HEK293 (cell line): ENCODE measurements around the gene ASXL1.

Source experiments
- CTCF ChIA-PET: fragments of 350-600 bp; formaldehyde crosslinking; extraction: SDS; loops from one replicate; lab custom pipeline; 2021; ENCODE audit warnings: antibody characterized with exemption; lab: Yijun Ruan, JAX
- POLR2A ChIA-PET: fragments of 300-600 bp; formaldehyde crosslinking; extraction: SDS; loops from one replicate; lab custom pipeline; 2020; ENCODE audit warnings: antibody characterized with exemption, inconsistent platforms; lab: Yijun Ruan, JAX
- H3K27ac ChIP-seq: fragments of 200-500 bp; sonication (Bioruptor generic); 2 replicates; pipeline ENCODE4 v1.5.1; 2014; ENCODE audit warnings: low read depth, low read length, control low read depth, inconsistent platforms; ENCODE audit errors: extremely low read depth
- H3K36me3 ChIP-seq, 2 experiments: fragments of 200-500 bp in 1 of 2; sonication (Bioruptor generic) in 1 of 2; 1 replicate in 1 of 2; 2 replicates in 1 of 2; pipeline ENCODE4 v1.5.1; 2014 to 2017; ENCODE audit warnings: inconsistent platforms in 2 of 2, low read length in 2 of 2; ENCODE audit not compliant: control insufficient read depth in 2 of 2, insufficient read depth in 1 of 2
- H3K4me1 ChIP-seq: fragments of 200-500 bp; sonication (Bioruptor generic); 2 replicates; pipeline ENCODE4 v1.5.1; 2014; ENCODE audit warnings: mild to moderate bottlenecking, low read length, inconsistent platforms; ENCODE audit not compliant: control insufficient read depth, insufficient read depth
- H3K4me3 ChIP-seq: 2 replicates; pipeline ENCODE4 v1.5.1; 2011; ENCODE audit warnings: low read depth, mild to moderate bottlenecking, control low read depth, low read length, moderate library complexity
- H3K9me3 ChIP-seq: fragments of 200-500 bp; sonication (Bioruptor generic); 2 replicates; pipeline ENCODE4 v1.5.1; 2014; ENCODE audit warnings: low read depth, low read length, inconsistent platforms; ENCODE audit not compliant: control insufficient read depth, insufficient read depth
- EGR2 ChIP-seq: fragments of 450-650 bp; formaldehyde crosslinking; IDR thresholded peaks from 2 replicates; pipeline ENCODE4 v1.5.1; 2016; ENCODE audit warnings: low read depth, missing biosample characterization, missing genetic modification characterization
- HIC1 ChIP-seq: fragments of 450-650 bp; formaldehyde crosslinking; IDR thresholded peaks from 2 replicates; pipeline ENCODE4 v1.5.1; 2016; ENCODE audit warnings: missing biosample characterization, missing genetic modification characterization
- HOXA7 ChIP-seq: sonication (generic); formaldehyde crosslinking; IDR thresholded peaks from 2 replicates; pipeline ENCODE4 v1.8.1; 2022; ENCODE audit warnings: missing genetic modification reagents, borderline replicate concordance
- HOXC10 ChIP-seq: sonication (generic); formaldehyde crosslinking; IDR thresholded peaks from 2 replicates; pipeline ENCODE4 v1.8.1; 2023; ENCODE audit warnings: mild to moderate bottlenecking, missing genetic modification reagents
- KLF1 ChIP-seq: fragments of 450-650 bp; formaldehyde crosslinking; IDR thresholded peaks from 2 replicates; pipeline ENCODE4 v1.5.1; 2016; ENCODE audit warnings: missing biosample characterization, missing genetic modification characterization
- MYNN ChIP-seq: fragments of 450-650 bp; formaldehyde crosslinking; IDR thresholded peaks from 2 replicates; pipeline ENCODE4 v1.5.1; 2016; ENCODE audit warnings: missing biosample characterization, missing genetic modification characterization, borderline replicate concordance
- SP2 ChIP-seq: fragments of 450-650 bp; formaldehyde crosslinking; IDR thresholded peaks from 2 replicates; pipeline ENCODE4 v1.5.1; 2016; ENCODE audit warnings: missing biosample characterization, missing genetic modification characterization
- ZBTB48 ChIP-seq: fragments of 450-650 bp; formaldehyde crosslinking; IDR thresholded peaks from 2 replicates; pipeline ENCODE4 v1.5.1; 2016; ENCODE audit warnings: missing biosample characterization, missing genetic modification characterization
- ZFHX2 ChIP-seq: fragments of 450-650 bp; formaldehyde crosslinking; conservative IDR thresholded peaks from 2 replicates; pipeline ENCODE4 v1.5.1; 2016; ENCODE audit warnings: missing biosample characterization, missing genetic modification characterization
- ZFP41 ChIP-seq: fragments of 450-650 bp; formaldehyde crosslinking; IDR thresholded peaks from 2 replicates; pipeline ENCODE4 v1.5.1; 2016; ENCODE audit warnings: missing biosample characterization, missing genetic modification characterization, borderline replicate concordance
- ZFP69B ChIP-seq: fragments of 450-650 bp; formaldehyde crosslinking; IDR thresholded peaks from 2 replicates; pipeline ENCODE4 v1.5.1; 2016; ENCODE audit warnings: missing biosample characterization, missing genetic modification characterization
- ZNF10 ChIP-seq: fragments of 450-650 bp; formaldehyde crosslinking; IDR thresholded peaks from 2 replicates; pipeline ENCODE4 v1.5.1; 2017; ENCODE audit warnings: missing biosample characterization, missing genetic modification characterization
- ZNF157 ChIP-seq: fragments of 450-650 bp; formaldehyde crosslinking; IDR thresholded peaks from 2 replicates; pipeline ENCODE4 v1.5.1; 2016; ENCODE audit warnings: missing biosample characterization, missing genetic modification characterization
- ZNF354C ChIP-seq: fragments of 450-650 bp; formaldehyde crosslinking; IDR thresholded peaks from 2 replicates; pipeline ENCODE4 v1.5.1; 2016; ENCODE audit warnings: missing biosample characterization, missing genetic modification characterization, low read depth, borderline replicate concordance
- ZNF362 ChIP-seq: fragments of 450-650 bp; formaldehyde crosslinking; IDR thresholded peaks from 2 replicates; pipeline ENCODE4 v1.5.1; 2016; ENCODE audit warnings: missing biosample characterization, missing genetic modification characterization
- ZNF394 ChIP-seq: fragments of 450-650 bp; formaldehyde crosslinking; IDR thresholded peaks from 2 replicates; pipeline ENCODE4 v1.5.1; 2016; ENCODE audit warnings: missing biosample characterization, missing genetic modification characterization, mild to moderate bottlenecking, moderate library complexity, borderline replicate concordance
- ZNF513 ChIP-seq: fragments of 450-650 bp; IDR thresholded peaks from 2 replicates; pipeline ENCODE4 v1.5.1; 2018; ENCODE audit warnings: missing biosample characterization, missing genetic modification characterization
- ZNF521 ChIP-seq: fragments of 450-650 bp; formaldehyde crosslinking; IDR thresholded peaks from 2 replicates; pipeline ENCODE4 v1.5.1; 2017; ENCODE audit warnings: missing biosample characterization, mild to moderate bottlenecking, missing genetic modification characterization
- ZNF670 ChIP-seq: fragments of 450-650 bp; formaldehyde crosslinking; IDR thresholded peaks from 2 replicates; pipeline ENCODE4 v1.5.1; 2016; ENCODE audit warnings: missing biosample characterization, missing genetic modification characterization, low read depth
- ZNF837 ChIP-seq: fragments of 450-650 bp; formaldehyde crosslinking; IDR thresholded peaks from 2 replicates; pipeline ENCODE4 v1.5.1; 2016; ENCODE audit warnings: missing biosample characterization, missing genetic modification characterization
- ZSCAN18 ChIP-seq: fragments of 450-650 bp; formaldehyde crosslinking; IDR thresholded peaks from 2 replicates; pipeline ENCODE4 v1.5.1; 2016; ENCODE audit warnings: missing biosample characterization, missing genetic modification characterization
- ZSCAN4 ChIP-seq: fragments of 450-650 bp; formaldehyde crosslinking; IDR thresholded peaks from 2 replicates; pipeline ENCODE4 v1.5.1; 2017; ENCODE audit warnings: missing biosample characterization, missing genetic modification characterization

The ASXL1 gene

GRCh38 chr20:32467506-32468312 is 109.6 kb downstream of the ASXL1 start:
- TF ChIP-seq ZFHX2 (tag by site-specific recombination) (peak; percentile 40), ZBTB48 (tag by site-specific recombination) (no peak), KLF1 (tag by site-specific recombination) (peak; percentile 76), EGR2 (peak; percentile 8; the same call in 1 of the 2 replicates), ZSCAN18 (tag by site-specific recombination) (no peak)
- CTCF ChIA-PET = interaction anchor here (0.7 kb wide), 1 partner anchor 85 kb away, joined by 3 read pairs; no protein-coding TSS in a partner anchor
- POLR2A ChIA-PET = interaction anchor here (0.6 kb wide), 1 partner anchor 925 kb away, joined by 4 read pairs; no protein-coding TSS in a partner anchor
- Histone ChIP-seq H3K9me3 (no peaks in the 10 kb centered on the region), H3K36me3 (peaks cover 0 to 21% of the 10 kb centered on the region in 2 experiments; a peak in 1 of 3 replicates), H3K4me1 (no peaks in the 10 kb centered on the region), H3K4me3 (no peak overlapping the region), H3K27ac (no peak overlapping the region)

GRCh38 chr20:32468313-32468640 is 110.1 kb downstream of the ASXL1 start:
- no peak overlapping the region for H3K27ac ChIP-seq
- TF ChIP-seq HOXA7 = no peak
- no peak for TF ChIP-seq ZNF362 (tag by site-specific recombination)
- no peak for TF ChIP-seq ZNF513 (tag by site-specific recombination)
- no peak for TF ChIP-seq ZNF157 (tag by site-specific recombination)
- TF ChIP-seq SP2 (tag by site-specific recombination) = no peak
- no peak for TF ChIP-seq ZNF521 (tag by site-specific recombination)
- no peak for TF ChIP-seq HOXC10 (CRISPR knock-in tag)
- TF ChIP-seq ZNF10 = no peak
- TF ChIP-seq ZNF354C (tag by site-specific recombination) = no peak
- no peak for TF ChIP-seq ZSCAN18 (tag by site-specific recombination)
- TF ChIP-seq MYNN (tag by site-specific recombination) = no peak
- TF ChIP-seq ZSCAN4 (tag by site-specific recombination) = no peak
- no peak for TF ChIP-seq ZNF837
- no peak for TF ChIP-seq ZNF670 (tag by site-specific recombination)
- no peak for TF ChIP-seq ZFP69B (tag by site-specific recombination)
- TF ChIP-seq ZNF394 (tag by site-specific recombination) = no peak
- TF ChIP-seq HIC1 (tag by site-specific recombination) = no peak
- no peak for TF ChIP-seq ZFP41 (tag by site-specific recombination)
- TF ChIP-seq, all 188 proteins: peak for 0
- no peaks in the 10 kb centered on the region for H3K4me1 ChIP-seq
- H3K9me3 ChIP-seq = no peaks in the 10 kb centered on the region
- CTCF ChIA-PET = no interaction called here
- H3K4me3 ChIP-seq = no peak overlapping the region
- peaks cover 0 to 21% of the 10 kb centered on the region in 2 experiments; a peak in 1 of 3 replicates for H3K36me3 ChIP-seq
- POLR2A ChIA-PET = interaction anchor here (0.6 kb wide), 1 partner anchor 924 kb away, joined by 4 read pairs; no protein-coding TSS in a partner anchor
